ENCODE data around the gene GALT. TPM values are rescaled to one million over a fixed set of nuclear protein-coding genes. Genes with fewer than 3 reads are reported as not detected.

The GALT gene
- total and polyA plus RNA-seq, 2 of the 4 experiments (the other 2 are of a cell fraction): 15.8 to 34.6 TPM

DNA sequence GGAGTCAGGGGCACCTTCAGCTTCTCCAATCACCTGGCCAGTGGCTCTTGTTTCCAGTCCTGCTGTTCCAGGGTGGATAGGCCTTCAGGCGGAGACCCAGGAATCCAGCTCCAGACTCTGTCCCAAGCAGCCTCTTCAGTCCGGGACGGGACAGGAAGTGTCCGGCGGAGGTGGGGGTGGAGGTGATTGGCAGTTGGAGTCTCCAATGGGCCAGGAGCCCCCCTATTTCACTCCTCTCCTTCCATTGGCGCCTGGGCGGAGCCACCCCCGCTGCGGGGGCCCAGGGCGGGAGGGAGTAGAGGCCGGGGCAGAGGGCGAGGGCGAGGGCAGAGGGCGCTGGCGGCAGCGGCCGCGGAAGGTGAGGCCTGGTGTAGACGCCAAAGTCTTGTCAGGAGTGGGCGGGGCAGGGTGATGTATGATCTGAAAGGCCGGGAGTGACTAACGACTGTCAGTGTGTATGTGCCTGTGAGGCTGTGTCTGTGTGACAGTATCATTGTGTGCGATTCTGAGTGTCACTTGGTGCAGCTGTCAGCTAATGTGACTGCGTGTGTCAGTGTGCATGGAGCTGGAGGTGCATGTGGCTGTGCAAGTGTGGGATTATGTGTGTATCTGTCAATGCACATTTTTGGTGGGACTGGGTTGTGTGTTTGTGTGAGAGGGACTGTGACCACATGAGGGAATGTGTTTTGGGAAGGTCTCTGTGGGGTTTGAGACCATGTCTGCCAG is 5.6 kb downstream of the GALT start, which contains the start of gene IL11RA:
Gene IL11RA, plus strand, starts transcription at position 310 of the 726 bp plus-strand sequence. CDS start 3,033 bp downstream, outside the sequence.
- dilution Hi-C loops (cut with HindIII; ENCODE audit: low sequenced_read_pairs, unreplicated experiment): no loop called here
- intact Hi-C loops (cut with micrococcal nuclease): no loop called here
- in situ Hi-C loops (cut with MboI; ENCODE audit: low sequenced_read_pairs): no loop called here
- Histone ChIP-seq H3K9me3 (ENCODE audit: control insufficient read depth, insufficient read depth, low read length) (no peaks in the 10 kb centered on the region), H3K4me2 (ENCODE audit: low read depth, low read length) (peak within 1 kb of the TSS; percentile 99), H2BK120ac (ENCODE audit: low read depth, low read length) (peak within 1 kb of the TSS; percentile 73; the same call in 1 of the 2 replicates), H4K8ac (ENCODE audit: low read depth in 2 of 2, low read length in 2 of 2) (peak within 1 kb of the TSS; percentile 81 to 94), H2BK20ac (ENCODE audit: low read depth, low read length) (no peak within 1 kb of the TSS; the same call in 1 of the 2 replicates), H4K5ac (ENCODE audit: low read depth, low read length) (peak within 1 kb of the TSS; percentile 99), H3K27ac (ENCODE audit: insufficient read depth, low read length) (peak within 1 kb of the TSS; percentile 88), H4K20me1 (ENCODE audit: insufficient read depth, low read length) (no peaks in the 10 kb centered on the region), H2BK15ac (ENCODE audit: low read depth, low read length) (peak within 1 kb of the TSS; percentile 12; the same call in 1 of the 3 replicates), H3K18ac (ENCODE audit: low read depth, low read length) (peak within 1 kb of the TSS; percentile 85), H3K79me1 (ENCODE audit: low read depth in 1 of 2, low read length in 2 of 2) (peaks cover 15 to 48% of the 10 kb centered on the region in 2 experiments), H2AFZ (replicated peaks; ENCODE audit: low read length, poor library complexity) (peak within 1 kb of the TSS; percentile 88), H3K9me1 (ENCODE audit: insufficient read depth, low read length) (peaks cover 35% of the 10 kb centered on the region), H3K4me1 (ENCODE audit: control insufficient read depth, insufficient read depth, low read length) (peaks cover 42% of the 10 kb centered on the region), H3K23ac (ENCODE audit: low read depth, low read length) (peak within 1 kb of the TSS; percentile 89), H3K14ac (replicated peaks; ENCODE audit: low read depth, low read length) (peak within 1 kb of the TSS; percentile 91), H2AK9ac (replicated peaks; ENCODE audit: low read depth, low read length, poor library complexity) (peak within 1 kb of the TSS; percentile 81), H3K4me3 (ENCODE audit: insufficient read depth, low read depth, low read length) (peak within 1 kb of the TSS; percentile 75), H3K56ac (ENCODE audit: extremely low read depth, insufficient read depth, low read length) (peak within 1 kb of the TSS; percentile 89), H2AK5ac (ENCODE audit: low read depth, low read length) (peak within 1 kb of the TSS; percentile 97), H3K36me3 (ENCODE audit: control insufficient read depth, insufficient read depth, low read length) (peaks cover 16% of the 10 kb centered on the region), H4K91ac (ENCODE audit: insufficient read depth, low read depth, low read length) (peak within 1 kb of the TSS; percentile 84), H3K4ac (ENCODE audit: low read depth, low read length) (peak within 1 kb of the TSS; percentile 90), H3K9ac (ENCODE audit: low read depth, low read length) (peak within 1 kb of the TSS; percentile 99), H3K27me3 (ENCODE audit: control insufficient read depth, insufficient read depth, low read length) (no peaks in the 10 kb centered on the region), H2BK5ac (ENCODE audit: low read depth, low read length, poor library complexity, severe bottlenecking) (peak within 1 kb of the TSS; percentile 80)
- TF ChIP-seq MAZ (IDR thresholded peaks at IDR 0.05; ENCODE audit: borderline replicate concordance, low read depth, low read length): peak; percentile 84; the same call in 1 of the 2 replicates
- TF ChIP-seq POLR2A (IDR thresholded peaks at IDR 0.05; ENCODE audit: low read depth, low read length): no peak
- peak; percentile 86 for ATAC-seq (ENCODE audit: low read depth)
- CTCF ChIA-PET: interaction anchor here (1.9 kb wide), 1 partner anchor 13 kb away, joined by 6 read pairs; no protein-coding TSS in a partner anchor
- peak; percentile 84 for DNase-seq
- POLR2A ChIA-PET (ENCODE audit: unreplicated experiment): no interaction called here
- BruUV-seq (replicated peaks): no TSS peak
- WGBS, 2 experiments (ENCODE audit: extremely low coverage in 2 of 2, insufficient read length in 1 of 2): 2% methylated on average over 15 of the region's 24 CpGs; no CpG with 5 or more reads in 1 of the 2 experiments
